ENCODE results near the gene FGF12.

- TF ChIP-seq POLR2A (IDR thresholded peaks at IDR 0.05) (no peak), CTCF (IDR thresholded peaks at IDR 0.05) (no peak), EP300 (IDR thresholded peaks at IDR 0.05) (no peak), POLR2AphosphoS5 (IDR thresholded peaks at IDR 0.05) (no peak)
Measured at GRCh38 chr3:192597506-192597905, 129.8 kb downstream of the FGF12 start.
